ENCODE data around the gene CENPC. TPM values are rescaled to one million over a fixed set of nuclear protein-coding genes. Genes with fewer than 3 reads are reported as not detected.

CENPC gene
- total RNA-seq, 4 donors from 2014 or later, result 33.2 to 49.4 (median 38.5) TPM

GRCh38 chr4:67437974-67438713, 107.2 kb downstream of the CENPC start:
- no peak overlapping the region for H3K27ac ChIP-seq
- no peaks in the 10 kb centered on the region for H3K27me3 ChIP-seq
- no peaks in the 10 kb centered on the region for H3K36me3 ChIP-seq
- no peaks in the 10 kb centered on the region for H3K4me1 ChIP-seq
- DNase-seq, result no peak
- intact Hi-C loops (cut with DNase I), result no loop called here
- no peaks in the 10 kb centered on the region for H3K9me3 ChIP-seq
- TF ChIP-seq POLR2A (IDR thresholded peaks at IDR 0.05), result no peak
- TF ChIP-seq CTCF (IDR thresholded peaks at IDR 0.05), result no peak
- H3K4me3 ChIP-seq (replicated peaks in 1 of 3), result no peak overlapping the region
- WGBS, 2 donors, result 84% methylated on average over 2 of the region's 2 CpGs

- Histone ChIP-seq H3K36me3 (no peaks in the 10 kb centered on the region), H3K9me3 (no peaks in the 10 kb centered on the region), H3K4me1 (no peaks in the 10 kb centered on the region), H3K4me3 (replicated peaks in 1 of 3) (no peak overlapping the region), H3K27me3 (no peaks in the 10 kb centered on the region), H3K27ac (no peak overlapping the region)
- TF ChIP-seq CTCF (IDR thresholded peaks at IDR 0.05) (no peak), POLR2A (IDR thresholded peaks at IDR 0.05) (no peak)
- intact Hi-C loops (cut with DNase I), result no loop called here
- no peak for DNase-seq
- WGBS, 2 donors, result 89 to 94% methylated on average over 2 of the region's 2 CpGs
These were observed 108.6 kb downstream of the CENPC start for GRCh38 chr4:67436742-67437141.

- Histone ChIP-seq H3K27me3 (no peaks in the 10 kb centered on the region), H3K4me1 (no peaks in the 10 kb centered on the region), H3K4me3 (replicated peaks in 1 of 3) (no peak overlapping the region), H3K27ac (no peak overlapping the region), H3K9me3 (no peaks in the 10 kb centered on the region), H3K36me3 (no peaks in the 10 kb centered on the region)
- TF ChIP-seq CTCF (IDR thresholded peaks at IDR 0.05), result no peak
- no peak for TF ChIP-seq POLR2A (IDR thresholded peaks at IDR 0.05)
- 0 to 31% methylated on average over 1 of the region's 1 CpG for WGBS, 2 donors
- DNase-seq, result no peak
- intact Hi-C loops (cut with DNase I), result no loop called here
These were observed 114.3 kb downstream of the CENPC start for GRCh38 chr4:67430989-67431388.

DNA sequence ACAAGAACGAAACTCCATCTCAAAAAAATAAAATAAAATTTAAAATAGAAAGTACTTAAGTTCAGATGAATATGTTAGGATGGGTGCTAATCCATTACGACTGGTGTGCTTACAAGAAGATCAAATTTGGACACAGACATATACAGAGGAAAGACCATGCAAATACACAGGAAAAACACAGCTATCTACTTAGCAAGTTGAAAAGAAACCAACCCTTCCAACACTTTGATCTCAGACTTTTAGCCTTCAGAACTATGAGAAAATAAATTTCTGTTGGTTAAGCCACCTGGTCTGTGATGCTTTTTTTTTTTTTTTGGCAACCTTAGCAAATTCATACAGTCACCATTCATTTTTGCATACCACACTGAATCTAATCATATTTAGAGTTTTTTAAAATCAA, 116.5 kb downstream of the CENPC start:
- H3K4me1 ChIP-seq, result no peaks in the 10 kb centered on the region
- no peaks in the 10 kb centered on the region for H3K36me3 ChIP-seq
- no peak overlapping the region for H3K4me3 ChIP-seq (replicated peaks in 1 of 3)
- WGBS, 2 donors, result 93 to 95% methylated on average over 2 of the region's 2 CpGs
- H3K27me3 ChIP-seq, result no peaks in the 10 kb centered on the region
- no peak overlapping the region for H3K27ac ChIP-seq
- H3K9me3 ChIP-seq, result no peaks in the 10 kb centered on the region
- TF ChIP-seq CTCF (IDR thresholded peaks at IDR 0.05), result no peak
- TF ChIP-seq POLR2A (IDR thresholded peaks at IDR 0.05), result no peak
- no peak for DNase-seq
- intact Hi-C loops (cut with DNase I), result no loop called here

Small RNA genes within 50 kb of the gene (small RNA-seq; reads per million reads assigned to genes)
- not detected for gene RNA5SP527
- not detected for gene RNU1-63P

Other genes starting within 250 kb of the CENPC start
- gene STAP1, start 13.2 kb upstream of the CENPC start, total RNA-seq, result not detected
- gene UBA6, start 155.7 kb upstream of the CENPC start, total RNA-seq, result 100 to 1,000 TPM in 2 of 4 donors, 10 to 100 TPM in 2; 31.9 to 180 (median 97.5) TPM
- not detected for gene GNRHR, start 208.9 kb upstream of the CENPC start, total RNA-seq